Right atrium auricular region (tissue), 2 donors: ENCODE measurements around the gene PADI1. TPM values are rescaled to one million over a fixed set of nuclear protein-coding genes. Genes with fewer than 3 reads are reported as not detected.

ENCODE experiments used
- DNase-seq: peaks from one replicate; pipeline ENCODE4 v3.0.0-alpha.2; 2019; ENCODE audit warnings: low spot score
- H3K27ac ChIP-seq, 2 donors: fragments of 200-600 bp; sonication (generic); 1 replicate in 1 of 2; 2 replicates in 1 of 2; pipeline ENCODE4 v1.5.1; 2016 to 2019
- H3K27me3 ChIP-seq, 2 donors: fragments of 200-600 bp; sonication (generic); one replicate each; pipeline versions ENCODE4 v1.5.1 to v1.6.0; 2017 to 2019
- H3K36me3 ChIP-seq: fragments of 200-600 bp; sonication (generic); one replicate; pipeline ENCODE4 v1.5.1; 2016
- H3K4me1 ChIP-seq, 2 donors: fragments of 200-600 bp; sonication (generic); one replicate each; pipeline versions ENCODE4 v1.5.1 to v1.6.0; 2017 to 2019
- H3K4me3 ChIP-seq, 2 donors: fragments of 200-600 bp; sonication (generic); 1 replicate in 1 of 2; 2 replicates in 1 of 2; pipeline ENCODE4 v1.5.1; 2017 to 2019; ENCODE audit warnings: mild to moderate bottlenecking in 1 of 2, moderate library complexity in 1 of 2
- H3K9me3 ChIP-seq, 2 donors: fragments of 200-600 bp; sonication (generic); one replicate each; pipeline ENCODE4 v1.5.1; 2019
- total RNA-seq, 2 donors: library from RNA; depleted of rRNA; stranded (reverse); fragments of >200 nt; gene quantifications; one replicate each; pipeline ENCODE4 v1.1.0, GENCODE V29; 2016
- TF ChIP-seq, protein P1 (sequence below), 2 donors: fragments of 200-600 bp; sonication (generic); IDR thresholded peaks; one replicate each; pipeline ENCODE4 v1.5.1; 2019; ENCODE audit warnings: antibody characterized with exemption in 2 of 2

The PADI1 gene
- total RNA-seq, 2 donors from 2014 or later = not detected

DNA sequence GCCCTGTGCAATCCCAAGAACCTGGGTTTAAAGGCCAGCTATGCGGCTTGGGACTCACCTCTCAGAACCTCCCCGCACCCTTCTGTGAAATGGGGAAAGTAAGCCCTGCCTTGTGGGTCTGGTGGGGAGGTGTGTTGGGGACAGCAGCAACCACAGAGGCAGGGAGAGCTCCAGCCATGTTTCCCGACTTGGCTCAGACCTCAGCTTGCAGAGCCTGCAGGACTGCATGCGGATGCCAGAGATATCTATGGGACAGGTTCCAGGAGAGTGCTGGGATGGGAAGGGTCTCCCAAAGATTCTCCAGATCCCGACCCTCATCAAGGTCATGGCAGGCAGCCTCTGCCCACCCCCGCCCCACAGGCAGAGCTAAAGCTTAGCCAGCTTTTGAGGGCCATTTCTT, 20.2 kb downstream of the PADI1 start:
- H3K27ac ChIP-seq = no peak overlapping the region
- H3K4me1 ChIP-seq = no peaks in the 10 kb centered on the region
- no peaks in the 10 kb centered on the region for H3K27me3 ChIP-seq
- H3K36me3 ChIP-seq = no peaks in the 10 kb centered on the region
- no peak for DNase-seq
- H3K9me3 ChIP-seq = no peaks in the 10 kb centered on the region
- TF ChIP-seq, protein P1, sequence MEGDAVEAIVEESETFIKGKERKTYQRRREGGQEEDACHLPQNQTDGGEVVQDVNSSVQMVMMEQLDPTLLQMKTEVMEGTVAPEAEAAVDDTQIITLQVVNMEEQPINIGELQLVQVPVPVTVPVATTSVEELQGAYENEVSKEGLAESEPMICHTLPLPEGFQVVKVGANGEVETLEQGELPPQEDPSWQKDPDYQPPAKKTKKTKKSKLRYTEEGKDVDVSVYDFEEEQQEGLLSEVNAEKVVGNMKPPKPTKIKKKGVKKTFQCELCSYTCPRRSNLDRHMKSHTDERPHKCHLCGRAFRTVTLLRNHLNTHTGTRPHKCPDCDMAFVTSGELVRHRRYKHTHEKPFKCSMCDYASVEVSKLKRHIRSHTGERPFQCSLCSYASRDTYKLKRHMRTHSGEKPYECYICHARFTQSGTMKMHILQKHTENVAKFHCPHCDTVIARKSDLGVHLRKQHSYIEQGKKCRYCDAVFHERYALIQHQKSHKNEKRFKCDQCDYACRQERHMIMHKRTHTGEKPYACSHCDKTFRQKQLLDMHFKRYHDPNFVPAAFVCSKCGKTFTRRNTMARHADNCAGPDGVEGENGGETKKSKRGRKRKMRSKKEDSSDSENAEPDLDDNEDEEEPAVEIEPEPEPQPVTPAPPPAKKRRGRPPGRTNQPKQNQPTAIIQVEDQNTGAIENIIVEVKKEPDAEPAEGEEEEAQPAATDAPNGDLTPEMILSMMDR (IDR thresholded peaks at IDR 0.05) = no peak
- H3K4me3 ChIP-seq = no peak overlapping the region

DNA sequence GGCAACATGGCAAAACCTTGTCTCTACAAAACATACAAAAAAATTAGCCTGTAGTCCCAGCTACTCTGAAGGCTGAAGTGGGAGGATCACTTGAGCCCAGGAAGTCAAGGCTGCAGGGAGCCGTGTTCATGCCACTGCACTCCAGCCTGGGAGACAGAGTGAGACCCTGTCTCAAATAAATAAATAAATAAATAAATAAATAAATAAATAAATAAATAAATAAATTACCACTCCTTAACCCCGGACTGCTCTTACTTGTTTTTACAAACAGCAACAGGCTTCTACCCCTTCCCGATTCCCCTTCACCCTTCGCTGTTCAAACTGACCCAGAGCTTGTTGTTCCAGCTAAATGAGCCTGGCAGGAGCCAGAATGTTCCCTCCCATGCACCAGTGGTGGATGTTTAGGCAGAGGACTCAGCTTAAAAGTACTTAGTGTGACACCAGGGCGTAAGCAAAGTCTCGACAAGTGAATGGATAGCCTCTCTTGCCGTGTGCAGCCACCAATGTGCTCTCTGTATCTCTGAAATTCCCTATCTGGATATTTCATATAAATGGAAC, 22.5 kb downstream of the PADI1 start:
- no peak overlapping the region for H3K27ac ChIP-seq
- no peaks in the 10 kb centered on the region for H3K4me1 ChIP-seq
- H3K27me3 ChIP-seq = no peaks in the 10 kb centered on the region
- H3K36me3 ChIP-seq = no peaks in the 10 kb centered on the region
- DNase-seq = no peak
- H3K9me3 ChIP-seq = no peaks in the 10 kb centered on the region
- H3K4me3 ChIP-seq = no peak overlapping the region
- TF ChIP-seq, protein P1 (IDR thresholded peaks at IDR 0.05) = no peak

DNA sequence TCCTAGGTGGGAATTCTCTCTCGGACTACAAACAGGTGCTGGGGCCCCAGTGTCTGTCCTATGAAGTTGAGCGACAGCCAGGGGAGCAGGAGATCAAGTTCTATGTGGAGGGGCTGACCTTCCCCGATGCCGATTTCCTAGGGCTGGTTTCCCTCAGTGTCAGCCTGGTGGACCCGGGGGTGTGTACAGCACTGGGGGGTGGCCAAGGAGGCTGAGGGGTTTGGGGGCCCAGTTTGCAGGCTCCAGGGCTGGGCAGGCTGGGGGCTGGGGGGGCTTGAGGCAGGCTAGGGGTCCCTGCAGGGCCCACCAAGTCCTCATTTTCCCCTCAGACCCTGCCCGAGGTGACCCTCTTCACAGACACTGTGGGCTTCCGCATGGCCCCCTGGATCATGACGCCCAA, 23.7 kb downstream of the PADI1 start:
- no peak overlapping the region for H3K4me3 ChIP-seq
- H3K36me3 ChIP-seq = no peaks in the 10 kb centered on the region
- TF ChIP-seq, protein P1 (IDR thresholded peaks at IDR 0.05) = no peak
- no peaks in the 10 kb centered on the region for H3K4me1 ChIP-seq
- DNase-seq = no peak
- no peak overlapping the region for H3K27ac ChIP-seq
- H3K27me3 ChIP-seq = no peaks in the 10 kb centered on the region
- no peaks in the 10 kb centered on the region for H3K9me3 ChIP-seq

GRCh38 chr1:17229379-17229778, 24.5 kb downstream of the PADI1 start:
- H3K27me3 ChIP-seq = no peaks in the 10 kb centered on the region
- H3K27ac ChIP-seq = no peak overlapping the region
- H3K4me3 ChIP-seq = no peak overlapping the region
- TF ChIP-seq, protein P1 (IDR thresholded peaks at IDR 0.05) = no peak
- H3K36me3 ChIP-seq = no peaks in the 10 kb centered on the region
- no peaks in the 10 kb centered on the region for H3K4me1 ChIP-seq
- no peak for DNase-seq
- no peaks in the 10 kb centered on the region for H3K9me3 ChIP-seq

DNA sequence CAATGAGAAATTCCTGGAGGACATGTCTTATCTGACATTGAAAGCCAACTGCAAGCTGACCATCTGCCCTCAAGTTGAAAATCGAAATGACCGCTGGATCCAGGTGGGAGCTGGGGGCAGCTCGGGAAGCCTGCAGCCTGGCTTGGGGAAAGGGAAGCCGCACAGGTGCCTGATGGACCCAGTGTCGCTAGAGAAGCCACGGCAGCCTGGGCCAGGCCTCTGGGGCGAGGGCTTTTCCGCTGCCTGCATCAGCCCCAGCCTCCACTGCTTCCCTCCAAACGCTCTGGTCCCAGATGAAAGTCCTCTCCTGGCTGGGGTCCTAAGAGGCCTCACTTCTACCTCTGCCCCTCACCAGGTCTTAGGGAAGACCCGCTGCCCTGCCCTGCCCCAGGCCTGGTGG, 25.2 kb downstream of the PADI1 start:
- H3K27me3 ChIP-seq = no peaks in the 10 kb centered on the region

More for the DNA sequence above, 25.2 kb downstream of the PADI1 start:
- H3K36me3 ChIP-seq = no peaks in the 10 kb centered on the region
- DNase-seq = no peak
- TF ChIP-seq, protein P1 (IDR thresholded peaks at IDR 0.05) = no peak
- no peaks in the 10 kb centered on the region for H3K9me3 ChIP-seq
- no peaks in the 10 kb centered on the region for H3K4me1 ChIP-seq
- no peak overlapping the region for H3K27ac ChIP-seq
- H3K4me3 ChIP-seq = no peak overlapping the region
